A549 (cell line): Measurements from ENCODE around the gene ALG14. TPM values are rescaled to one million over a fixed set of nuclear protein-coding genes. Genes with fewer than 3 reads are reported as not detected.

ENCODE experiments used
- ATAC-seq, 2 experiments: fragments of 200-7000 bp in 1 of 2; fragments of >200 bp in 1 of 2; cut with Nextera tagmentation in 1 of 2; cut with Tn5 transposase in 1 of 2; 3 replicates each; pipeline versions ENCODE4 v1.8.0 to v1.9.1; 2018 to 2020; ENCODE audit warnings: mild to moderate bottlenecking in 1 of 2, moderate library complexity in 1 of 2
- CTCF ChIA-PET: fragments of 300-600 bp; sonication (Branson Sonifier 250); formaldehyde crosslinking; extraction: SDS; loops from one replicate; lab custom pipeline; 2021; ENCODE audit warnings: antibody characterized with exemption, inconsistent platforms; lab: Yijun Ruan, JAX
- POLR2A ChIA-PET: fragments of 350-600 bp; formaldehyde crosslinking; extraction: SDS; loops from one replicate; lab custom pipeline; 2021; ENCODE audit warnings: antibody characterized with exemption, inconsistent platforms; lab: Yijun Ruan, JAX
- DNase-seq, 2 experiments: peaks; one replicate each; pipeline versions ENCODE4 v3.0.0 to v3.0.0-alpha.2; 2011 to 2016; ENCODE audit warnings: low read depth in 1 of 2, low spot score in 1 of 2
- FAIRE-seq: peaks from 2 replicates; lab custom pipeline; 2011; peaks lifted over from hg19 to GRCh38; lab: Jason Lieb, UNC
- H3K27ac ChIP-seq, 2 experiments: fragments of >200 bp; sonication (Bioruptor Twin); formaldehyde crosslinking; 3 replicates each; pipeline ENCODE4 v1.5.1; 2016 to 2017
- H3K4me1 ChIP-seq: fragments of >200 bp; sonication (Bioruptor Twin); formaldehyde crosslinking; 3 replicates; pipeline ENCODE4 v1.6.1; 2016
- H3K4me2 ChIP-seq: fragments of >200 bp; sonication (Bioruptor Twin); formaldehyde crosslinking; 3 replicates; pipeline ENCODE4 v1.6.1; 2016
- H3K4me3 ChIP-seq: fragments of >200 bp; sonication (Bioruptor Twin); formaldehyde crosslinking; 3 replicates; pipeline ENCODE4 v1.5.1; 2016
- H3K9me3 ChIP-seq: fragments of >200 bp; sonication (Bioruptor Twin); formaldehyde crosslinking; 3 replicates; pipeline ENCODE4 v1.6.1; 2016
- ATOH8 ChIP-seq: fragments of 250-450 bp; sonication (Bioruptor Pico); IDR thresholded peaks from 2 replicates; pipeline ENCODE4 v1.5.0; 2020; ENCODE audit warnings: low read depth, mild to moderate bottlenecking, moderate library complexity
- BCL3 ChIP-seq: fragments of >200 bp; sonication (Bioruptor Twin); formaldehyde crosslinking; IDR thresholded peaks from 3 replicates; pipeline ENCODE4 v1.6.1; 2016
- BHLHE40 ChIP-seq: IDR thresholded peaks from 2 replicates; pipeline ENCODE4 v1.6.1; 2012; ENCODE audit warnings: low read depth, low read length, inconsistent platforms
- CBX2 ChIP-seq: fragments of 200-600 bp; sonication (generic); IDR thresholded peaks from 2 replicates; pipeline ENCODE4 v1.6.1; 2016; ENCODE audit warnings: low read depth, mild to moderate bottlenecking, borderline replicate concordance
- CEBPB ChIP-seq, 2 experiments: fragments of >200 bp in 1 of 2; sonication (Bioruptor Twin) in 1 of 2; formaldehyde crosslinking in 1 of 2; IDR thresholded peaks; 2 replicates each; pipeline ENCODE4 v1.6.1; 2012 to 2016
- CHD2 ChIP-seq: fragments of 150-350 bp; IDR thresholded peaks from 2 replicates; pipeline ENCODE4 v1.6.1; 2014; ENCODE audit warnings: low read length; ENCODE audit not compliant: partially characterized antibody
- EHMT2 ChIP-seq: fragments of 200-600 bp; sonication (generic); IDR thresholded peaks from 2 replicates; pipeline ENCODE4 v1.6.1; 2016; ENCODE audit warnings: antibody characterized with exemption, low read depth, mild to moderate bottlenecking, moderate library complexity
- FOSB ChIP-seq: fragments of 250-450 bp; sonication (Bioruptor Pico); IDR thresholded peaks from 2 replicates; pipeline ENCODE4 v1.5.0; 2020; ENCODE audit warnings: mild to moderate bottlenecking, moderate library complexity
- FOSL2 ChIP-seq, 2 experiments: fragments of 450-650 bp in 1 of 2; fragments of >200 bp in 1 of 2; sonication (Bioruptor Twin) in 1 of 2; formaldehyde crosslinking; IDR thresholded peaks; 2 replicates each; pipeline versions ENCODE4 v1.5.0 to v1.6.1; 2016 to 2020; ENCODE audit warnings: mild to moderate bottlenecking in 1 of 2, moderate library complexity in 1 of 2
- GATA3 ChIP-seq: IDR thresholded peaks from 2 replicates; pipeline ENCODE4 v1.6.1; 2012; ENCODE audit warnings: borderline replicate concordance
- HES2 ChIP-seq: fragments of >200 bp; sonication (Bioruptor Twin); formaldehyde crosslinking; IDR thresholded peaks from 2 replicates; pipeline ENCODE4 v1.6.1; 2016
- HEYL ChIP-seq: fragments of 250-450 bp; sonication (Bioruptor Pico); IDR thresholded peaks from 2 replicates; pipeline ENCODE4 v1.8.0; 2021; ENCODE audit warnings: mild to moderate bottlenecking, moderate library complexity
- HMGXB4 ChIP-seq: fragments of 250-450 bp; sonication (Bioruptor Pico); IDR thresholded peaks from 2 replicates; pipeline ENCODE4 v1.5.0; 2021; ENCODE audit warnings: mild to moderate bottlenecking, moderate library complexity, borderline replicate concordance
- HOXA7 ChIP-seq: fragments of 250-450 bp; sonication (Bioruptor Pico); IDR thresholded peaks from 2 replicates; pipeline ENCODE4 v1.5.0; 2020; ENCODE audit warnings: mild to moderate bottlenecking, moderate library complexity
- HOXB13 ChIP-seq: fragments of 250-450 bp; sonication (Bioruptor Pico); IDR thresholded peaks from 2 replicates; pipeline ENCODE4 v1.5.0; 2020; ENCODE audit warnings: low read depth, mild to moderate bottlenecking, moderate library complexity
- HOXB5 ChIP-seq: fragments of 250-450 bp; sonication (Bioruptor Pico); IDR thresholded peaks from 2 replicates; pipeline ENCODE4 v1.5.0; 2020; ENCODE audit warnings: mild to moderate bottlenecking, moderate library complexity
- JUNB ChIP-seq: fragments of >200 bp; sonication (Bioruptor Twin); formaldehyde crosslinking; IDR thresholded peaks from 2 replicates; pipeline ENCODE4 v1.6.1; 2016
- KDM1A ChIP-seq: fragments of 200-600 bp; sonication (generic); IDR thresholded peaks from 2 replicates; pipeline ENCODE4 v1.6.1; 2016; ENCODE audit warnings: low read depth, mild to moderate bottlenecking
- KDM5A ChIP-seq: fragments of 200-600 bp; sonication (generic); IDR thresholded peaks from 2 replicates; pipeline ENCODE4 v1.6.1; 2016; ENCODE audit warnings: antibody characterized with exemption, mild to moderate bottlenecking
- NFE2L2 ChIP-seq: fragments of 150-350 bp; conservative IDR thresholded peaks from 2 replicates; pipeline ENCODE4 v1.6.1; 2014; ENCODE audit warnings: low read length
- NPAS2 ChIP-seq: fragments of 250-450 bp; sonication (Bioruptor Pico); IDR thresholded peaks from 2 replicates; pipeline ENCODE4 v1.8.0; 2022; ENCODE audit warnings: mild to moderate bottlenecking, moderate library complexity, borderline replicate concordance
- POLR2A ChIP-seq: IDR thresholded peaks from 2 replicates; pipeline ENCODE4 v1.6.1; 2012; ENCODE audit warnings: mild to moderate bottlenecking, low read length
- RCOR1 ChIP-seq: fragments of 150-350 bp; IDR thresholded peaks from 2 replicates; pipeline ENCODE4 v1.6.1; 2014; ENCODE audit warnings: antibody characterized with exemption, low read length, low read depth
- REST ChIP-seq: fragments of 200-600 bp; sonication (generic); IDR thresholded peaks from 2 replicates; pipeline ENCODE4 v1.6.1; 2016; ENCODE audit warnings: antibody characterized with exemption, mild to moderate bottlenecking, moderate library complexity
- RNF2 ChIP-seq: fragments of 200-600 bp; sonication (generic); IDR thresholded peaks from 2 replicates; pipeline ENCODE4 v1.6.1; 2016; ENCODE audit warnings: low read depth, mild to moderate bottlenecking, antibody characterized with exemption, moderate library complexity, borderline replicate concordance
- SMC3 ChIP-seq: fragments of >200 bp; sonication (Bioruptor Twin); formaldehyde crosslinking; IDR thresholded peaks from 3 replicates; pipeline ENCODE4 v1.6.1; 2018; ENCODE audit warnings: inconsistent platforms
- SREBF2 ChIP-seq: fragments of 450-650 bp; IDR thresholded peaks from 2 replicates; pipeline ENCODE4 v1.6.1; 2014; ENCODE audit warnings: mild to moderate bottlenecking, moderate library complexity
- ZC3H11A ChIP-seq: fragments of 450-650 bp; IDR thresholded peaks from 2 replicates; pipeline ENCODE4 v1.6.1; 2014; ENCODE audit warnings: antibody characterized with exemption, mild to moderate bottlenecking
- WGBS: methylation state at CpG from one replicate; pipeline ENCODE4 v1.1.6; 2017; ENCODE audit errors: missing lambda C conversion rate; 5-methylcytosine and 5-hydroxymethylcytosine counted together
- polyA plus RNA-seq, 4 experiments: library from polyadenylated mRNA; depleted of rRNA in 3 of 4; stranded (reverse); fragments of >200 nt; fragmentation: RNase III in 1 of 4; extraction: RNeasy Plus Mini Kit Qiagen cat#74134 plus additional on column Dnase treatment in 1 of 4; gene quantifications; 2 replicates in 3 of 4; 3 replicates in 1 of 4; pipeline ENCODE4 v1.2.3, GENCODE V29; 2011 to 2017

Gene ALG14
- polyA plus RNA-seq, 2 of the 4 experiments (the other 2 are of a cell fraction): 5.0 to 5.4 TPM

GRCh38 chr1:94935476-94935875, 137.3 kb downstream of the ALG14 start (continued):
- TF ChIP-seq BCL3: no peak
- no peak for TF ChIP-seq ATOH8 (CRISPR knock-in tag)
- TF ChIP-seq NFE2L2: no peak
- no peak for TF ChIP-seq GATA3
- no peak for TF ChIP-seq FOSL2 (IDR thresholded peaks at IDR 0.05)
- no peak for TF ChIP-seq FOSL2 (CRISPR knock-in tag; IDR thresholded peaks at IDR 0.05)
- TF ChIP-seq REST: no peak
- no peak for TF ChIP-seq SREBF2
- TF ChIP-seq KDM1A: no peak
- TF ChIP-seq CBX2: no peak

- peaks cover 49% of the 10 kb centered on the region for H3K4me1 ChIP-seq
- DNase-seq (no peak), ATAC-seq (no peak), FAIRE-seq (no peak)
- H3K27ac ChIP-seq: peak overlapping the region in 1 of 2 experiments; percentile 51; a peak in 2 of 6 replicates
- WGBS: 35% methylated on average over 1 of the region's 1 CpG
- TF ChIP-seq RNF2: no peak
- TF ChIP-seq FOSB: no peak
- no peak for TF ChIP-seq HEYL (CRISPR knock-in tag)
- no peak for TF ChIP-seq FOSL2 (IDR thresholded peaks at IDR 0.05)
- TF ChIP-seq FOSL2 (CRISPR knock-in tag; IDR thresholded peaks at IDR 0.05): no peak
- peak overlapping the region; percentile 50 for H3K4me2 ChIP-seq
- H3K4me3 ChIP-seq: no peak overlapping the region
- no peaks in the 10 kb centered on the region for H3K9me3 ChIP-seq
- POLR2A ChIA-PET: no interaction called here
- CTCF ChIA-PET: interaction anchor here (1.2 kb wide), 1 partner anchor 107 kb away, joined by 4 read pairs; no protein-coding TSS in a partner anchor
Measured at GRCh38 chr1:94935034-94935433, 137.7 kb downstream of the ALG14 start.

GRCh38 chr1:94934551-94934950, 138.2 kb downstream of the ALG14 start:
- Histone ChIP-seq H3K4me2 (peak overlapping the region; percentile 50; the same call in 1 of the 3 replicates), H3K9me3 (no peaks in the 10 kb centered on the region), H3K4me1 (peaks cover 50% of the 10 kb centered on the region), H3K27ac (no peak overlapping the region), H3K4me3 (no peak overlapping the region)
- ChIA-PET CTCF (interaction anchor here (1.2 kb wide), 1 partner anchor 107 kb away, joined by 4 read pairs; no protein-coding TSS in a partner anchor), POLR2A (no interaction called here)
- DNase-seq (no peak), FAIRE-seq (no peak), ATAC-seq (no peak)
- TF ChIP-seq NPAS2 (CRISPR knock-in tag) (no peak), HOXB13 (CRISPR knock-in tag) (no peak), BHLHE40 (no peak), RCOR1 (no peak), CEBPB (IDR thresholded peaks at IDR 0.05) (no peak), KDM5A (no peak), HOXA7 (no peak), HES2 (no peak), CHD2 (no peak), RNF2 (no peak), EHMT2 (no peak), ZC3H11A (no peak), FOSL2 (IDR thresholded peaks at IDR 0.05) (no peak), FOSL2 (CRISPR knock-in tag; IDR thresholded peaks at IDR 0.05) (no peak), HMGXB4 (CRISPR knock-in tag) (no peak), HOXB5 (CRISPR knock-in tag) (no peak), NFE2L2 (no peak), JUNB (no peak), POLR2A (no peak), SMC3 (no peak)
- WGBS: 59% methylated on average over 2 of the region's 2 CpGs
